ENCODE measurements around the gene PRAMEF9. TPM values are rescaled to one million over a fixed set of nuclear protein-coding genes. Genes with fewer than 3 reads are reported as not detected.

The PRAMEF9 gene
- total RNA-seq: not detected in 2 replicates

DNA sequence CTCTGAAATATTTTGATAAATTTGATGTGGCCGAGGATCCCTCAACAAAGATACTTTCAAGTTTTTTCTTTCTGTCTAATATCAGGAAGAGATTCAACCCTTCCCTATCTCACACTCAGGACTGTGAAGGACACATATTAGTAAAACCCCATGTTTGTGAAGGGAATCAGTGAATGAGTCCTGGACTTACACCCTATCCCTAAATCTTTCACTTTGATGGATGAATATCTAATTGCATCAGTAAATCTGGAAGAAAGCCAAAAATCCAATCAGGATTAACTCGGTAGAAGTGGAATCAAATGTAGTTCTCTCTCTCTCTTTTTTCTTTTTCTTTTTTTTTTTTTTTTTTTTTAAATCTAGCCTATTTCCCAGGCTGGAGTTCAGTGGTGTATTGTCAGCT lies at the start of gene PRAMEF9:
Gene PRAMEF9 (plus strand): TSS at position 301 of the 400 bp plus-strand sequence. CDS start 3,433 bp downstream, outside the sequence.

DNA sequence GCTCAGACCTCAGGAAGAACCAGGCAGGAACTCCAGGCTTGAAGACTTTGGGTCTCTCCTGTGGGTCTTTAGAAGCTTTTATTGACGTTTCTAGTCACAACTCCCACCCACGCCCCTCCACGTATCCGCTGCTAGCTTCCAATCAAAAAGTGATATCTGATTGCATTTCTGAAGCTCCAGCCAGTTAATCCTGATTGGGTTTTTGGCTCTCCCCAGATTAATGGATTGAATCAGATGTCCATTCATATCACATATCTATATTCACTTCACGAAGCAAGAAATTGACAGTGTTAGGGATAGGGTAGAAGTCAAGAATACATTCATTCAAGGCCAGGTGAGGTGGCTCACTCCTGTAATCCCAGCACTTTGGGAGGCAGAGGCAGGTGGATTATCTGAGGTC lies 15.7 kb upstream of the PRAMEF9 start, which contains the start of gene PRAMEF26:
Gene PRAMEF26 (minus strand): TSS at position 101 of the 400 bp plus-strand sequence. CDS start 2,914 bp downstream, outside the sequence.

DNA sequence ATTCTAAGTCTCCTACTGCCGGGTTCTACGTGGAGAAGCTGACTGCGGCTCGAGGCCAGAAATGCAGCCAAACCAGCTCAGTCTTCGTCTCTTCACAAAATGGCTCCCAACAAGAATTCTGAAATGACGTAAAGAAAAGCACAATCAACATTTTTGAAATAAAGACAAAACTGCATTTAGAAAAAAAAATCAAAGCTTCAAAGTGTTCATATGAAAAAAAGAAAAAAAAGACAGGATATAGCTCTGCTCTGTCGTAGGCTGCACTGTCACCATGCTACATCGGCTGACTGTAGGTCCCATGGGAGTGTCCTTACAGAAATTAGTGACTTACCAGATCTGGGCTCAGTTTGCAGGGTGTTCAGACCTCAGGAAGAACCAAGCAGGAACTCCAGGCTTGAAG lies 6.1 kb upstream of the PRAMEF9 start, which contains the start of gene HNRNPCL4:
Gene HNRNPCL4 (minus strand): TSS at position 101 of the 400 bp plus-strand sequence. CDS start 164 bp downstream, outside the sequence.

DNA sequence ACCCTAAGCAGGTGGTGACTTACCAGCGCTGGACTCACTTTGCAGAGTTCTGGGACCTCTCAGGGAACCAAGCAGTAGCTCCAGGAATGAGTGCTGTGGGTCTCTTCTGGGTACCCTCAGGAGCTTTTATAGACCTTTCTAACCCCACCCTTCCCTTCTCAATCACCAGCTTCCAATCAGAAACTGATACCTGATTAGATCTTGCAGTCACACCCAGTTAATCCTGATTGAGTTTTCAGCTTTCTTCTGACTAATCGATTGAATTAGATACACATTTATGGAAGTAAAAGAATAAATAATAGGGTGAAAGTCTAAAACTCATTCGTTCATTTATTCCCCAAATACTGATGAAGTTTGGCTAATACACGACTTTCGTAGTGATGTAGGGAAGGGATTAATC lies 29.7 kb downstream of the PRAMEF9 start, which contains the start of gene PRAMEF13:
Gene PRAMEF13 (minus strand): TSS at position 101 of the 400 bp plus-strand sequence. CDS start 1,820 bp downstream, outside the sequence.

DNA sequence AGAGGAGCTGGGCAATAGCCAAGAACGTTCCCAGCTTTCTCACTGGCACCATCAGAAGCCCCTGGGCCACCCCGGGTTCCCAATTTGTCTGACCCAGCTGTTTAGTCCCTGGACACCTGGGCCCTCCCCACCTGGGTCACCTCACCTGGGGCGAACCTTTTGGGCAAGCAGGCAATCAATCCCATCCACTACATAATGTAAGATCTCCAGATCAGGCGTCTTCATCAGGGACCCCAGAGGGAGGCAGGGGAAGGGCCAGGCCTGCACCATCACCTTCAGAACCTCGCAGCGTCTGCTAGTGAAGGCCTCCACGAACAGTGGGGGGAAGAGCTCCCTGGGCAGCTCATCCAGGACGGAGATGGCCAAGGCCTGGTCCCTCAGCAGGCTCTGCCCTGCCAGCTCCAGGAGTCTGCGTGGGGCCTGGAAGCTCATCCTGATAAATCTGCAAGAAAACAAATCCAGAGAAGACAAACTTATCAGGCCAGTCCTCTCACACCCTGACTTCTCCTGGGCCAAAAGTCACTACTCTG lies 54.1 kb downstream of the PRAMEF9 start, which contains the start of gene PRAMEF18:
Gene PRAMEF18 (minus strand): TSS at position 480 of the 530 bp plus-strand sequence. CDS start 48 bp downstream, at position 432.

Other genes with a start within 250 kb of the PRAMEF9 start
- gene PRAMEF6, start 224.3 kb upstream of the PRAMEF9 start, total RNA-seq: not detected in 2 replicates
- gene PRAMEF27, start 115.3 kb upstream of the PRAMEF9 start, total RNA-seq: not detected in 2 replicates
- gene HNRNPCL3, start 111.1 kb upstream of the PRAMEF9 start, total RNA-seq: not detected in 2 replicates
- not detected in 2 replicates for gene PRAMEF25, start 101.1 kb upstream of the PRAMEF9 start, total RNA-seq
- not detected in 2 replicates for gene HNRNPCL2, start 55.0 kb upstream of the PRAMEF9 start, total RNA-seq
- not detected in 2 replicates for gene PRAMEF26, start 15.8 kb upstream of the PRAMEF9 start, total RNA-seq
- not detected in 2 replicates for gene HNRNPCL4, start 6.2 kb upstream of the PRAMEF9 start, total RNA-seq
- not detected in 2 replicates for gene PRAMEF13, start 29.6 kb downstream of the PRAMEF9 start, total RNA-seq
- gene PRAMEF18, start 54.3 kb downstream of the PRAMEF9 start, total RNA-seq: not detected in 2 replicates
- gene PRAMEF5, start 82.3 kb downstream of the PRAMEF9 start, total RNA-seq: not detected in 2 replicates
- gene PRAMEF8, start 113.3 kb downstream of the PRAMEF9 start, total RNA-seq: not detected in 2 replicates
- not detected in 2 replicates for gene PRAMEF33, start 131.7 kb downstream of the PRAMEF9 start, total RNA-seq
- gene PRAMEF15, start 143.7 kb downstream of the PRAMEF9 start, total RNA-seq: not detected in 2 replicates
- not detected in 2 replicates for gene PRAMEF14, start 175.3 kb downstream of the PRAMEF9 start, total RNA-seq
- not detected in 2 replicates for gene PRAMEF19, start 200.1 kb downstream of the PRAMEF9 start, total RNA-seq
- not detected in 2 replicates for gene PRAMEF17, start 217.8 kb downstream of the PRAMEF9 start, total RNA-seq
- not detected in 2 replicates for gene PRAMEF20, start 238.6 kb downstream of the PRAMEF9 start, total RNA-seq